CD4-positive, alpha-beta memory T cell (primary cell): ENCODE data around the gene NUCB2. TPM values are rescaled to one million over a fixed set of nuclear protein-coding genes. Genes with fewer than 3 reads are reported as not detected.

Experiments
- CTCF ChIA-PET: fragments of 350-600 bp; sonication (Branson Sonifier 250); formaldehyde crosslinking; loops from one replicate; lab custom pipeline; 2021; ENCODE audit warnings: inconsistent platforms; ENCODE audit not compliant: partially characterized antibody; lab: Charles Lee
- POLR2A ChIA-PET: fragments of 350-600 bp; sonication (Branson Sonifier 250); formaldehyde crosslinking; loops from one replicate; lab custom pipeline; 2021; ENCODE audit not compliant: partially characterized antibody; lab: Charles Lee
- DNase-seq, 5 donors: peaks; one replicate each; pipeline versions ENCODE4 v3.0.0 to v3.0.0-alpha.2; 2020 to 2022; ENCODE audit warnings: mixed read lengths in 1 of 5
- H3K27ac ChIP-seq: one replicate; pipeline ENCODE4 v1.7.0; 2013; ENCODE audit warnings: low read depth, low read length
- H3K27me3 ChIP-seq: 2 replicates; pipeline ENCODE4 v1.7.0; 2013; ENCODE audit warnings: mild to moderate bottlenecking, low read length, moderate library complexity; ENCODE audit not compliant: insufficient read depth
- H3K36me3 ChIP-seq: 2 replicates; pipeline ENCODE4 v1.7.0; 2013; ENCODE audit warnings: mild to moderate bottlenecking, low read length, moderate library complexity; ENCODE audit not compliant: insufficient read depth
- H3K4me1 ChIP-seq: 2 replicates; pipeline ENCODE4 v1.7.0; 2013; ENCODE audit warnings: mild to moderate bottlenecking, low read length, moderate library complexity; ENCODE audit not compliant: insufficient read depth
- H3K4me3 ChIP-seq, 2 donors: one replicate each; pipeline ENCODE4 v1.7.0; 2013; ENCODE audit warnings: low read length in 2 of 2, mild to moderate bottlenecking in 1 of 2
- H3K9me3 ChIP-seq, 2 donors: one replicate each; pipeline ENCODE4 v1.7.0; 2013; ENCODE audit warnings: low read length in 2 of 2, control low read depth in 1 of 2; ENCODE audit not compliant: control insufficient read depth in 1 of 2
- H3K27ac Mint-ChIP-seq, 7 donors: one replicate each; pipeline ENCODE4 v1.8.0; 2020 to 2021; ENCODE audit warnings: mixed read lengths in 7 of 7, mild to moderate bottlenecking in 6 of 7, inconsistent platforms in 3 of 7, moderate library complexity in 3 of 7
- H3K27me3 Mint-ChIP-seq, 2 donors: one replicate each; pipeline ENCODE4 v1.8.0; 2020 to 2021; ENCODE audit warnings: mixed read lengths in 2 of 2
- H3K36me3 Mint-ChIP-seq, 2 donors: one replicate each; pipeline ENCODE4 v1.8.0; 2020 to 2021; ENCODE audit warnings: mixed read lengths in 2 of 2, inconsistent platforms in 1 of 2, mild to moderate bottlenecking in 1 of 2
- H3K4me1 Mint-ChIP-seq, 4 donors: one replicate each; pipeline ENCODE4 v1.8.0; 2020 to 2021; ENCODE audit warnings: mixed read lengths in 4 of 4, mild to moderate bottlenecking in 1 of 4
- H3K4me3 Mint-ChIP-seq, 8 donors: one replicate each; pipeline ENCODE4 v1.8.0; 2020 to 2021; ENCODE audit warnings: mixed read lengths in 8 of 8, mild to moderate bottlenecking in 7 of 8, moderate library complexity in 6 of 8, inconsistent platforms in 3 of 8
- H3K9me3 Mint-ChIP-seq, 8 donors: one replicate each; pipeline ENCODE4 v1.8.0; 2020 to 2021; ENCODE audit warnings: mixed read lengths in 8 of 8, mild to moderate bottlenecking in 5 of 8, inconsistent platforms in 3 of 8, moderate library complexity in 1 of 8
- intact Hi-C: fragments of 100-400 bp; cut with micrococcal nuclease; formaldehyde crosslinking; loops from one replicate; pipeline ENCODE4 v1.15.1; 2023
- polyA plus RNA-seq, 2 donors: library from polyadenylated mRNA; unstranded; fragments of 300-500 nt; fragmentation: Illumina TruSeq; gene quantifications; one replicate each; pipeline ENCODE4 v1.2.3, GENCODE V29; 2021
- total RNA-seq, 2 experiments: library from RNA; stranded (reverse); gene quantifications; one replicate each; pipeline ENCODE4 v1.2.3, GENCODE V29; 2021

Gene NUCB2
- total and polyA plus RNA-seq, 4 experiments from 2014 or later, result 53.2 to 116 (median 86.2) TPM

DNA sequence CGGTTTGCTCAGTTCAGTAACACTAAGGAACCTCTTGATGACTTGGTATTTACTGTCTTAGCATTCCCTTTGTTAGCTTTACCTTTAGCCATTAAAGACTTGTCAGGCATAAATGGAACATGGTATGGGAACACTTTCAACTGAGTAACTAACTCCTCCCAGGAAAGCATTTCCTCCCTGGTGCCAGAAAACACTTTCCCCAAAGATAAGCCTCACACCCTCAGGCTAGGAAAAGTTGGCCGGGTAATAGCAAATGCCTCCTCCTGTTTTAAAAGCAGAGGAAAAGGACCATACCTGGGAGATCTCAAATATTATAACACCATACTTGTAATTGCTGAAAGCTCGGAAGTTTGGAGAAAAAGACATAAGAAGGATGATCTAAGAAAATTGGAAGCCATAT is 100.0 kb downstream of the NUCB2 start:
- Mint-ChIP-seq H3K4me3 (no peak overlapping the region), H3K4me1 (no peaks in the 10 kb centered on the region), H3K27me3 (no peaks in the 10 kb centered on the region), H3K27ac (no peak overlapping the region), H3K9me3 (peaks cover 0 to 29% (median 16%) of the 10 kb centered on the region in 8 donors), H3K36me3 (peaks cover 18 to 33% of the 10 kb centered on the region in 2 donors)
- Histone ChIP-seq H3K27me3 (no peaks in the 10 kb centered on the region), H3K9me3 (peaks cover 0 to 14% of the 10 kb centered on the region in 2 donors), H3K4me1 (no peaks in the 10 kb centered on the region), H3K4me3 (no peak overlapping the region), H3K27ac (no peak overlapping the region), H3K36me3 (no peaks in the 10 kb centered on the region)
- DNase-seq, result no peak
- ChIA-PET CTCF (no interaction called here), POLR2A (no interaction called here)
- intact Hi-C loops, result no loop called here

- H3K27me3 ChIP-seq, result no peaks in the 10 kb centered on the region
- H3K4me3 Mint-ChIP-seq, result peak overlapping the region in 1 of 8 donors; percentile 45
- no peak overlapping the region for H3K4me3 ChIP-seq
- DNase-seq, result no peak
- H3K27ac Mint-ChIP-seq, result peak overlapping the region in 1 of 7 donors; percentile 22
- H3K9me3 ChIP-seq, result no peaks in the 10 kb centered on the region
- H3K27me3 Mint-ChIP-seq, result no peaks in the 10 kb centered on the region
- H3K36me3 Mint-ChIP-seq, result peaks cover 1 to 11% of the 10 kb centered on the region in 2 donors
- CTCF ChIA-PET, result interaction anchor here (0.7 to 2.0 kb wide), 3 partner anchors 24 to 148 kb away, joined by 3 to 6 read pairs (median 5); no protein-coding TSS in a partner anchor
- H3K4me1 ChIP-seq, result no peaks in the 10 kb centered on the region
- H3K4me1 Mint-ChIP-seq, result no peaks in the 10 kb centered on the region
- POLR2A ChIA-PET, result no interaction called here
- H3K9me3 Mint-ChIP-seq, result peaks cover 0 to 8% (median 0%) of the 10 kb centered on the region in 8 donors
- intact Hi-C loops, result no loop called here
- no peaks in the 10 kb centered on the region for H3K36me3 ChIP-seq
- no peak overlapping the region for H3K27ac ChIP-seq
Observed at GRCh38 chr11:17378655-17379054, 102.1 kb downstream of the NUCB2 start.

- peak overlapping the region in 3 of 7 donors; percentile 55 to 77 (median 57) for H3K27ac Mint-ChIP-seq
- Histone ChIP-seq H3K27ac (no peak overlapping the region), H3K27me3 (no peaks in the 10 kb centered on the region), H3K9me3 (no peaks in the 10 kb centered on the region), H3K4me1 (no peaks in the 10 kb centered on the region), H3K4me3 (no peak overlapping the region), H3K36me3 (no peaks in the 10 kb centered on the region)
- no peak for DNase-seq
- H3K4me3 Mint-ChIP-seq, result no peak overlapping the region
- ChIA-PET CTCF (interaction anchor here (0.9 to 2.0 kb wide), 4 partner anchors 15 to 149 kb away, joined by 3 to 6 read pairs (median 4); no protein-coding TSS in a partner anchor), POLR2A (interaction anchor here (0.5 kb wide), 1 partner anchor 26 kb away, joined by 4 read pairs; no protein-coding TSS in a partner anchor)
- intact Hi-C loops, result loop anchor here (10.0 kb wide), 1 partner anchor 595 kb away; no protein-coding TSS in a partner anchor
- no peaks in the 10 kb centered on the region for H3K4me1 Mint-ChIP-seq
- no peaks in the 10 kb centered on the region for H3K27me3 Mint-ChIP-seq
- H3K36me3 Mint-ChIP-seq, result peaks cover 0 to 6% of the 10 kb centered on the region in 2 donors
- no peaks in the 10 kb centered on the region for H3K9me3 Mint-ChIP-seq
Observed at GRCh38 chr11:17379383-17380180, 103.0 kb downstream of the NUCB2 start.

DNA sequence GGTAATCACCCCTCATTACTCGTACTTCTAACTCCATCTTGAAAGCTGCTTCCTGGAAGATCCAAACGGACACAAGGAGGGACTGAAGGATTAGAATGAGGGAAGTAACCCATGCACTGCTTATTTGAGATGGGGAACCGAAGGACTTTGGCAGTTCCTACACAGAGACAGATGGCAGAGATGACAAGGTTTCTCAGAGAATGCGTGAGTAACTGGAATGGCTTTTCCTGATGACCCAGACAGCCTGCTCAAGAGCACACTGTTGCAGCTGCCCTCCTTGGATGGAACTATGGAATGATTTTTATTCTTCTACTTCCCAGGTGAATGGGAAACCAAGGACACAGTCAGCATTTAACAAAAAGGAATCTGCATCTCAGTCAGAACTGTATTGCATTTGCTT is 104.6 kb downstream of the NUCB2 start:
- no peak for DNase-seq
- no peaks in the 10 kb centered on the region for H3K4me1 Mint-ChIP-seq
- intact Hi-C loops, result loop anchor here (10.0 kb wide), 1 partner anchor 594 kb away; no protein-coding TSS in a partner anchor
- ChIA-PET CTCF (interaction anchor here (1.6 to 5.3 kb wide), 3 partner anchors 125 to 148 kb away, joined by 3 to 98 read pairs (median 40); no protein-coding TSS in a partner anchor), POLR2A (no interaction called here)
- no peak overlapping the region for H3K4me3 ChIP-seq
- no peaks in the 10 kb centered on the region for H3K36me3 ChIP-seq
- no peaks in the 10 kb centered on the region for H3K4me1 ChIP-seq
- no peaks in the 10 kb centered on the region for H3K9me3 ChIP-seq
- no peaks in the 10 kb centered on the region for H3K9me3 Mint-ChIP-seq
- H3K27ac Mint-ChIP-seq, result no peak overlapping the region
- no peaks in the 10 kb centered on the region for H3K27me3 Mint-ChIP-seq
- peaks cover 0 to 5% of the 10 kb centered on the region in 2 donors for H3K36me3 Mint-ChIP-seq
- H3K27me3 ChIP-seq, result no peaks in the 10 kb centered on the region
- H3K4me3 Mint-ChIP-seq, result no peak overlapping the region
- no peak overlapping the region for H3K27ac ChIP-seq

Other genes starting within 250 kb of the NUCB2 start
- 1,000 to 10,000 TPM; 2,047 to 2,133 TPM for gene RPS13, start 199.1 kb upstream of the NUCB2 start, total RNA-seq
- 1,000 to 10,000 TPM; 1,690 to 2,146 TPM for gene RPS13, start 199.1 kb upstream of the NUCB2 start, polyA plus RNA-seq
- gene PIK3C2A, start 68.8 kb upstream of the NUCB2 start, total RNA-seq, result 10 to 100 TPM; 32.0 to 40.4 TPM
- gene PIK3C2A, start 68.8 kb upstream of the NUCB2 start, polyA plus RNA-seq, result 1 to 10 TPM; 2.4 to 7.0 TPM
- gene NCR3LG1, start 75.1 kb downstream of the NUCB2 start, total RNA-seq, result 1 to 10 TPM; 3.1 to 3.4 TPM
- gene NCR3LG1, start 75.1 kb downstream of the NUCB2 start, polyA plus RNA-seq, result under 1 TPM in 1 of 2 donors, not detected in 1; 0.30 TPM
- not detected for gene KCNJ11, start 111.9 kb downstream of the NUCB2 start, total RNA-seq
- under 1 TPM in 1 of 2 donors, not detected in 1; 0.24 TPM for gene KCNJ11, start 111.9 kb downstream of the NUCB2 start, polyA plus RNA-seq
- not detected for gene ABCC8, start 200.1 kb downstream of the NUCB2 start, total RNA-seq
- not detected for gene ABCC8, start 200.1 kb downstream of the NUCB2 start, polyA plus RNA-seq